Right lobe of liver (tissue), 4 donors: Measurements from ENCODE around the gene MAFB.

Source experiments
- CTCF ChIP-seq, 4 donors: fragments of 200-600 bp in 3 of 4; fragments of 450-650 bp in 1 of 4; IDR thresholded peaks; one replicate each; pipeline versions ENCODE4 v1.5.1 to v1.8.0; 2016 to 2022; ENCODE audit warnings: antibody characterized with exemption in 4 of 4, mild to moderate bottlenecking in 2 of 4
- POLR2A ChIP-seq: fragments of 450-650 bp; IDR thresholded peaks from one replicate; pipeline ENCODE4 v1.6.1; 2017; ENCODE audit warnings: antibody characterized with exemption, mild to moderate bottlenecking
- donor health status: DM: no; HTN: no; CAD: no.
- donor health status: DM: no; HTN: no; CAD: no.
- donor health status: DM: no; HTN: yes; CAD: no.

GRCh38 chr20:40714109-40714508 is 25.1 kb upstream of the MAFB start:
- TF ChIP-seq CTCF (IDR thresholded peaks at IDR 0.05), result no peak
- TF ChIP-seq POLR2A, result no peak
